ENCODE results near the gene DPH3. TPM values are rescaled to one million over a fixed set of nuclear protein-coding genes. Genes with fewer than 3 reads are reported as not detected.

Gene DPH3
- total RNA-seq, 1 experiment from 2014 or later, result 25.0 TPM

- Histone ChIP-seq H3K9me3 (replicated peaks) (no peaks in the 10 kb centered on the region), H3K27me3 (replicated peaks) (no peaks in the 10 kb centered on the region), H3K4me1 (replicated peaks) (peaks cover 9% of the 10 kb centered on the region; the same call in 1 of the 2 replicates), H3K36me3 (peaks cover 29% of the 10 kb centered on the region), H3K27ac (no peak overlapping the region), H3K4me3 (no peak overlapping the region)
- DNase-seq (ENCODE audit: low read depth in 1 of 2, low spot score in 2 of 2), result no peak
These were observed 36.2 kb upstream of the DPH3 start for GRCh38 chr3:16300881-16301359.

GRCh38 chr3:16300307-16300706 is 35.6 kb upstream of the DPH3 start:
- Histone ChIP-seq H3K27ac (no peak overlapping the region), H3K36me3 (peaks cover 29% of the 10 kb centered on the region), H3K4me3 (no peak overlapping the region), H3K9me3 (replicated peaks) (no peaks in the 10 kb centered on the region), H3K27me3 (replicated peaks) (no peaks in the 10 kb centered on the region), H3K4me1 (replicated peaks) (peaks cover 9% of the 10 kb centered on the region; the same call in 1 of the 2 replicates)
- DNase-seq (ENCODE audit: low read depth in 1 of 2, low spot score in 2 of 2), result peak in 1 of 2 experiments; percentile 16

GRCh38 chr3:16299746-16300145 is 35.0 kb upstream of the DPH3 start:
- no peak for DNase-seq (ENCODE audit: low read depth in 1 of 2, low spot score in 2 of 2)
- Histone ChIP-seq H3K27ac (no peak overlapping the region), H3K4me1 (replicated peaks) (peaks cover 9% of the 10 kb centered on the region; the same call in 1 of the 2 replicates), H3K9me3 (replicated peaks) (no peaks in the 10 kb centered on the region), H3K27me3 (replicated peaks) (no peaks in the 10 kb centered on the region), H3K4me3 (no peak overlapping the region), H3K36me3 (peaks cover 30% of the 10 kb centered on the region)

- no peak for DNase-seq (ENCODE audit: low read depth in 1 of 2, low spot score in 2 of 2)
- no peaks in the 10 kb centered on the region for H3K9me3 ChIP-seq (replicated peaks)
- no peaks in the 10 kb centered on the region for H3K27me3 ChIP-seq (replicated peaks)
- peaks cover 9% of the 10 kb centered on the region; the same call in 1 of the 2 replicates for H3K4me1 ChIP-seq (replicated peaks)
- H3K27ac ChIP-seq, result no peak overlapping the region
- peaks cover 32% of the 10 kb centered on the region for H3K36me3 ChIP-seq
- no peak overlapping the region for H3K4me3 ChIP-seq
These were observed 34.1 kb upstream of the DPH3 start for GRCh38 chr3:16298891-16299290.

- no peak overlapping the region for H3K27ac ChIP-seq
- H3K4me1 ChIP-seq (replicated peaks), result peaks cover 9% of the 10 kb centered on the region; the same call in 1 of the 2 replicates
- DNase-seq (ENCODE audit: low read depth in 1 of 2, low spot score in 2 of 2), result no peak
- no peak overlapping the region for H3K4me3 ChIP-seq
- H3K36me3 ChIP-seq, result peaks cover 27% of the 10 kb centered on the region
- no peaks in the 10 kb centered on the region for H3K9me3 ChIP-seq (replicated peaks)
- no peaks in the 10 kb centered on the region for H3K27me3 ChIP-seq (replicated peaks)
These were observed 33.5 kb upstream of the DPH3 start for GRCh38 chr3:16297997-16298885.

GRCh38 chr3:16295298-16295890 is 30.7 kb upstream of the DPH3 start:
- peaks cover 15% of the 10 kb centered on the region for H3K36me3 ChIP-seq
- no peaks in the 10 kb centered on the region for H3K9me3 ChIP-seq (replicated peaks)
- H3K4me1 ChIP-seq (replicated peaks), result peaks cover 2% of the 10 kb centered on the region; the same call in 1 of the 2 replicates
- DNase-seq (ENCODE audit: low read depth in 1 of 2, low spot score in 2 of 2), result no peak
- H3K27ac ChIP-seq, result no peak overlapping the region
- no peaks in the 10 kb centered on the region for H3K27me3 ChIP-seq (replicated peaks)
- H3K4me3 ChIP-seq, result no peak overlapping the region

- H3K4me3 ChIP-seq, result no peak overlapping the region
- no peak overlapping the region for H3K27ac ChIP-seq
- no peaks in the 10 kb centered on the region for H3K9me3 ChIP-seq (replicated peaks)
- no peaks in the 10 kb centered on the region for H3K27me3 ChIP-seq (replicated peaks)
- peaks cover 15% of the 10 kb centered on the region for H3K36me3 ChIP-seq
- no peaks in the 10 kb centered on the region; the same call in 1 of the 2 replicates for H3K4me1 ChIP-seq (replicated peaks)
- DNase-seq (ENCODE audit: low read depth in 1 of 2, low spot score in 2 of 2), result no peak
These were observed 30.1 kb upstream of the DPH3 start for GRCh38 chr3:16294844-16295243.

- H3K4me3 ChIP-seq, result no peak overlapping the region
- H3K27me3 ChIP-seq (replicated peaks), result no peaks in the 10 kb centered on the region
- no peaks in the 10 kb centered on the region for H3K9me3 ChIP-seq (replicated peaks)
- peaks cover 8% of the 10 kb centered on the region for H3K36me3 ChIP-seq
- DNase-seq (ENCODE audit: low read depth in 1 of 2, low spot score in 2 of 2), result peak in 1 of 2 experiments; percentile 34
- no peaks in the 10 kb centered on the region; the same call in 1 of the 2 replicates for H3K4me1 ChIP-seq (replicated peaks)
- 0 out of 2 replicates have a peak overlapping the region, but pooled peaks have one; percentile 2 for H3K27ac ChIP-seq
These were observed 26.1 kb upstream of the DPH3 start for GRCh38 chr3:16290827-16291196.

- 0 out of 2 replicates have a peak overlapping the region, but pooled peaks have one; percentile 2 for H3K27ac ChIP-seq
- peak in 1 of 2 experiments; percentile 54 for DNase-seq (ENCODE audit: low read depth in 1 of 2, low spot score in 2 of 2)
- H3K36me3 ChIP-seq, result peaks cover 8% of the 10 kb centered on the region
- no peaks in the 10 kb centered on the region for H3K27me3 ChIP-seq (replicated peaks)
- H3K4me3 ChIP-seq, result no peak overlapping the region
- H3K4me1 ChIP-seq (replicated peaks), result no peaks in the 10 kb centered on the region; the same call in 1 of the 2 replicates
- no peaks in the 10 kb centered on the region for H3K9me3 ChIP-seq (replicated peaks)
These were observed 25.5 kb upstream of the DPH3 start for GRCh38 chr3:16290007-16290826.

- Histone ChIP-seq H3K27ac (no peak overlapping the region), H3K9me3 (replicated peaks) (no peaks in the 10 kb centered on the region), H3K36me3 (peaks cover 3% of the 10 kb centered on the region; the same call in 1 of the 2 replicates), H3K27me3 (replicated peaks) (no peaks in the 10 kb centered on the region), H3K4me3 (no peak overlapping the region), H3K4me1 (replicated peaks) (no peaks in the 10 kb centered on the region; the same call in 1 of the 2 replicates)
- DNase-seq (ENCODE audit: low read depth in 1 of 2, low spot score in 2 of 2), result no peak
These were observed 24.6 kb upstream of the DPH3 start for GRCh38 chr3:16289144-16289889.

GRCh38 chr3:16288664-16289063 is 23.9 kb upstream of the DPH3 start:
- no peak overlapping the region for H3K27ac ChIP-seq

GRCh38 chr3:16286751-16287543 is 22.2 kb upstream of the DPH3 start:
- no peaks in the 10 kb centered on the region; the same call in 1 of the 2 replicates for H3K4me1 ChIP-seq (replicated peaks)
- H3K27ac ChIP-seq, result no peak overlapping the region
- no peak overlapping the region for H3K4me3 ChIP-seq
- H3K36me3 ChIP-seq, result no peaks in the 10 kb centered on the region; the same call in 1 of the 2 replicates
- H3K27me3 ChIP-seq (replicated peaks), result no peaks in the 10 kb centered on the region
- no peaks in the 10 kb centered on the region for H3K9me3 ChIP-seq (replicated peaks)
- DNase-seq (ENCODE audit: low read depth in 1 of 2, low spot score in 2 of 2), result no peak

More at GRCh38 chr3:16288664-16289063, 23.9 kb upstream of the DPH3 start:
- no peaks in the 10 kb centered on the region for H3K9me3 ChIP-seq (replicated peaks)
- H3K4me1 ChIP-seq (replicated peaks), result no peaks in the 10 kb centered on the region; the same call in 1 of the 2 replicates
- H3K27me3 ChIP-seq (replicated peaks), result no peaks in the 10 kb centered on the region
- no peak overlapping the region for H3K4me3 ChIP-seq
- DNase-seq (ENCODE audit: low read depth in 1 of 2, low spot score in 2 of 2), result no peak
- H3K36me3 ChIP-seq, result peaks cover 3% of the 10 kb centered on the region; the same call in 1 of the 2 replicates
